ENCODE measurements around the gene KRT26. TPM values are rescaled to one million over a fixed set of nuclear protein-coding genes. Genes with fewer than 3 reads are reported as not detected.

KRT26 gene
- polyA plus RNA-seq, 1 donor from 2014 or later = not detected

- H2AFZ ChIP-seq (ENCODE audit: low read depth, low read length) = no peak overlapping the region
- H3K79me2 ChIP-seq (replicated peaks; ENCODE audit: insufficient read depth, low read length) = no peaks in the 10 kb centered on the region
- no peaks in the 10 kb centered on the region for H3F3A ChIP-seq (ENCODE audit: insufficient read depth, low read length, poor library complexity, severe bottlenecking)
- no peak overlapping the region for H3K27ac ChIP-seq (ENCODE audit: low read length)
- H4K20me1 ChIP-seq (ENCODE audit: insufficient read depth) = no peaks in the 10 kb centered on the region
- H3K9me2 ChIP-seq (ENCODE audit: insufficient read depth, low read length) = no peaks in the 10 kb centered on the region
- H3K9me3 ChIP-seq (ENCODE audit: low read length) = no peaks in the 10 kb centered on the region
- no peaks in the 10 kb centered on the region for H3K36me3 ChIP-seq (ENCODE audit: insufficient read depth, low read length)
- no peak overlapping the region for H3K9ac ChIP-seq (ENCODE audit: low read length)
- no peak overlapping the region for H3K4me3 ChIP-seq (ENCODE audit: low read length)
- H3K27me3 ChIP-seq (ENCODE audit: insufficient read depth, low read depth, low read length) = no peaks in the 10 kb centered on the region
- H3K4me2 ChIP-seq (ENCODE audit: low read length) = no peak overlapping the region
- TF ChIP-seq, protein P1, sequence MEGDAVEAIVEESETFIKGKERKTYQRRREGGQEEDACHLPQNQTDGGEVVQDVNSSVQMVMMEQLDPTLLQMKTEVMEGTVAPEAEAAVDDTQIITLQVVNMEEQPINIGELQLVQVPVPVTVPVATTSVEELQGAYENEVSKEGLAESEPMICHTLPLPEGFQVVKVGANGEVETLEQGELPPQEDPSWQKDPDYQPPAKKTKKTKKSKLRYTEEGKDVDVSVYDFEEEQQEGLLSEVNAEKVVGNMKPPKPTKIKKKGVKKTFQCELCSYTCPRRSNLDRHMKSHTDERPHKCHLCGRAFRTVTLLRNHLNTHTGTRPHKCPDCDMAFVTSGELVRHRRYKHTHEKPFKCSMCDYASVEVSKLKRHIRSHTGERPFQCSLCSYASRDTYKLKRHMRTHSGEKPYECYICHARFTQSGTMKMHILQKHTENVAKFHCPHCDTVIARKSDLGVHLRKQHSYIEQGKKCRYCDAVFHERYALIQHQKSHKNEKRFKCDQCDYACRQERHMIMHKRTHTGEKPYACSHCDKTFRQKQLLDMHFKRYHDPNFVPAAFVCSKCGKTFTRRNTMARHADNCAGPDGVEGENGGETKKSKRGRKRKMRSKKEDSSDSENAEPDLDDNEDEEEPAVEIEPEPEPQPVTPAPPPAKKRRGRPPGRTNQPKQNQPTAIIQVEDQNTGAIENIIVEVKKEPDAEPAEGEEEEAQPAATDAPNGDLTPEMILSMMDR (IDR thresholded peaks at IDR 0.05; ENCODE audit: poor library complexity, severe bottlenecking) = no peak
- no peak for TF ChIP-seq EZH2 (IDR thresholded peaks at IDR 0.05; ENCODE audit: borderline replicate concordance, insufficient read depth, low read length, poor library complexity, severe bottlenecking)
- TF ChIP-seq EP300 (conservative IDR thresholded peaks at IDR 0.05; ENCODE audit: poor library complexity, severe bottlenecking) = no peak
- no peak for TF ChIP-seq POLR2AphosphoS5 (IDR thresholded peaks at IDR 0.05)
These were observed 54.2 kb downstream of the KRT26 start for GRCh38 chr17:40717776-40718175.

Other genes starting within 250 kb of the KRT26 start
- not detected in 2 replicates for gene CCR7, start 206.7 kb downstream of the KRT26 start, polyA plus RNA-seq
- gene SMARCE1, start 124.4 kb downstream of the KRT26 start, polyA plus RNA-seq = 245 and 248 TPM in 2 replicates
- gene KRT222, start 107.0 kb downstream of the KRT26 start, polyA plus RNA-seq = 13.6 and 15.1 TPM in 2 replicates
- gene KRT24, start 68.4 kb downstream of the KRT26 start, polyA plus RNA-seq = 0.83 TPM in 1 of 2 replicates, not detected in the other
- gene KRT25, start 16.9 kb downstream of the KRT26 start, polyA plus RNA-seq = 0.19 and 0.56 TPM in 2 replicates
- gene KRT27, start 10.3 kb upstream of the KRT26 start, polyA plus RNA-seq = not detected in 2 replicates
- gene KRT28, start 27.8 kb upstream of the KRT26 start, polyA plus RNA-seq = not detected in 2 replicates
- gene KRT10, start 50.4 kb upstream of the KRT26 start, polyA plus RNA-seq = 42.8 and 54.2 TPM in 2 replicates
- not detected in 2 replicates for gene KRT12, start 95.0 kb upstream of the KRT26 start, polyA plus RNA-seq
- gene KRT20, start 113.0 kb upstream of the KRT26 start, polyA plus RNA-seq = not detected in 2 replicates
- gene KRT23, start 165.4 kb upstream of the KRT26 start, polyA plus RNA-seq = 0.37 and 0.86 TPM in 2 replicates
- not detected in 2 replicates for gene KRT39, start 194.7 kb upstream of the KRT26 start, polyA plus RNA-seq
- gene KRT40, start 212.1 kb upstream of the KRT26 start, polyA plus RNA-seq = not detected in 2 replicates
- not detected in 2 replicates for gene KRTAP3-3, start 222.0 kb upstream of the KRT26 start, polyA plus RNA-seq
- gene KRTAP3-2, start 227.7 kb upstream of the KRT26 start, polyA plus RNA-seq = not detected in 2 replicates
- not detected in 2 replicates for gene KRTAP3-1, start 236.9 kb upstream of the KRT26 start, polyA plus RNA-seq